DMS153 treated with DMSO at 0.1 percent for 48 hours (cell line): ENCODE data around the gene RAX.
"Not testable (repeated sequence)": the region's sequence is repeated elsewhere in the genome, so short reads cannot be mapped to it uniquely, and the experiment has no call there.

Source experiments
- DNase-seq: peaks from one replicate; lab custom pipeline; 2025; ENCODE audit not compliant: unreplicated experiment; lab: John Stamatoyannopoulos, UW

The RAX gene

GRCh38 chr18:59273759-59274532 is 692 bp upstream of the RAX start:
- DNase-seq, result no peak

GRCh38 chr18:59272221-59272888 is 899 bp downstream of the RAX start:
- no peak for DNase-seq

- DNase-seq, result no peak
Measured at GRCh38 chr18:59271606-59272220, 1.5 kb downstream of the RAX start.

- no peak for DNase-seq
Measured at GRCh38 chr18:59270689-59271257, 2.5 kb downstream of the RAX start.

GRCh38 chr18:59269563-59270119 is 3.6 kb downstream of the RAX start:
- no peak for DNase-seq

GRCh38 chr18:59268721-59269562 is 4.3 kb downstream of the RAX start:
- DNase-seq, result peak; percentile 63

GRCh38 chr18:59268127-59268720 is 5.0 kb downstream of the RAX start:
- no peak for DNase-seq

GRCh38 chr18:59267503-59268126 is 5.6 kb downstream of the RAX start:
- no peak for DNase-seq

GRCh38 chr18:59266886-59267502 is 6.3 kb downstream of the RAX start:
- DNase-seq, result no peak

GRCh38 chr18:59266459-59266858 is 6.8 kb downstream of the RAX start:
- no peak for DNase-seq

- no peak for DNase-seq
Measured at GRCh38 chr18:59265974-59266369, 7.3 kb downstream of the RAX start.

- peak; percentile 41 for DNase-seq
Measured at GRCh38 chr18:59265246-59265973, 7.8 kb downstream of the RAX start.

- no peak for DNase-seq
Measured at GRCh38 chr18:59264651-59265245, 8.5 kb downstream of the RAX start.

- DNase-seq, result no peak
Measured at GRCh38 chr18:59264121-59264571, 9.1 kb downstream of the RAX start.

- no peak for DNase-seq
Measured at GRCh38 chr18:59263661-59264060, 9.6 kb downstream of the RAX start.

- DNase-seq, result not testable (repeated sequence)
Measured at GRCh38 chr18:59262243-59262642, 11.0 kb downstream of the RAX start.

GRCh38 chr18:59261842-59262241 is 11.4 kb downstream of the RAX start:
- DNase-seq, result not testable (repeated sequence)

- not testable (repeated sequence) for DNase-seq
Measured at GRCh38 chr18:59255491-59255890, 17.8 kb downstream of the RAX start.
